Esophagus squamous epithelium (tissue), 4 donors: Measurements from ENCODE around the gene LRRC61.

Source experiments
- POLR2A ChIP-seq, 4 donors: fragments of 450-650 bp; IDR thresholded peaks; one replicate each; pipeline ENCODE4 v1.6.1; 2017; ENCODE audit warnings: antibody characterized with exemption in 4 of 4, mild to moderate bottlenecking in 4 of 4, moderate library complexity in 3 of 4
- TF ChIP-seq, protein P1 (sequence below), 6 experiments: fragments of 450-650 bp in 4 of 6; fragments of 200-600 bp in 2 of 6; sonication (generic) in 2 of 6; IDR thresholded peaks; one replicate each; pipeline ENCODE4 v1.5.1; 2016 to 2019; ENCODE audit warnings: antibody characterized with exemption in 6 of 6, mild to moderate bottlenecking in 4 of 6, moderate library complexity in 4 of 6

DNA sequence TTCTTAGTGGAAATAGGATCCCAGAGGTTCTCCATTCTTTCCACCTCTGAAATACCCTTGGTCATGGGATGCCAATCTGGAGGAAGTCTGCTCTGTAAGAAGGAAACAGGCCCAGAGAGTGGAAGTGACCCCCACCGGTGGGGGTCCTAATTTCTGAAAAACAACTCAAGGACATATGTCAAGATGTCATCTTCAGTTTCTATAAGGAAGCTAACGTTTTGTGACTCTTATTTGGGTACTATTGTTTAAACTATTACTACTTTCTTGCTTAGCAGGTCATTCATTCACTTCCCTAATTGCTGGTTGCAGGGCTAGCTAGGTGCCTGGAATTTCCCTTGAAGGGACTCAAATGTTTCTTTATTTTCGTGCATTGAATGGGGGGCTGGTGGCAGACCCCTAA is 54.0 kb downstream of the LRRC61 start:
- no peak for TF ChIP-seq POLR2A (IDR thresholded peaks at IDR 0.05)
- TF ChIP-seq, protein P1, sequence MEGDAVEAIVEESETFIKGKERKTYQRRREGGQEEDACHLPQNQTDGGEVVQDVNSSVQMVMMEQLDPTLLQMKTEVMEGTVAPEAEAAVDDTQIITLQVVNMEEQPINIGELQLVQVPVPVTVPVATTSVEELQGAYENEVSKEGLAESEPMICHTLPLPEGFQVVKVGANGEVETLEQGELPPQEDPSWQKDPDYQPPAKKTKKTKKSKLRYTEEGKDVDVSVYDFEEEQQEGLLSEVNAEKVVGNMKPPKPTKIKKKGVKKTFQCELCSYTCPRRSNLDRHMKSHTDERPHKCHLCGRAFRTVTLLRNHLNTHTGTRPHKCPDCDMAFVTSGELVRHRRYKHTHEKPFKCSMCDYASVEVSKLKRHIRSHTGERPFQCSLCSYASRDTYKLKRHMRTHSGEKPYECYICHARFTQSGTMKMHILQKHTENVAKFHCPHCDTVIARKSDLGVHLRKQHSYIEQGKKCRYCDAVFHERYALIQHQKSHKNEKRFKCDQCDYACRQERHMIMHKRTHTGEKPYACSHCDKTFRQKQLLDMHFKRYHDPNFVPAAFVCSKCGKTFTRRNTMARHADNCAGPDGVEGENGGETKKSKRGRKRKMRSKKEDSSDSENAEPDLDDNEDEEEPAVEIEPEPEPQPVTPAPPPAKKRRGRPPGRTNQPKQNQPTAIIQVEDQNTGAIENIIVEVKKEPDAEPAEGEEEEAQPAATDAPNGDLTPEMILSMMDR (IDR thresholded peaks at IDR 0.05) = no peak
